ENCODE measurements around the gene PLA2G2C.
A peak's percentile ranks its signal among the peaks of the same experiment; 100 is the strongest.

The PLA2G2C gene

GRCh38 chr1:20154301-20154831 lies 32.0 kb downstream of the PLA2G2C start:
- H3K9ac ChIP-seq, result no peak overlapping the region
- no peak overlapping the region for H3K4me3 ChIP-seq (ENCODE audit: low read depth, low read length)
- no peak for TF ChIP-seq CTCF (IDR thresholded peaks at IDR 0.05)

GRCh38 chr1:20153000-20153418 lies 33.3 kb downstream of the PLA2G2C start:
- no peak overlapping the region for H3K4me2 ChIP-seq (ENCODE audit: low read length)
- H2AFZ ChIP-seq, result no peak overlapping the region
- H3K4me1 ChIP-seq, result no peaks in the 10 kb centered on the region
- no peak overlapping the region for H3K9ac ChIP-seq
- H3K36me3 ChIP-seq (ENCODE audit: control insufficient read depth, insufficient read depth, low read length), result no peaks in the 10 kb centered on the region
- no peak overlapping the region for H3K4me3 ChIP-seq (ENCODE audit: low read depth, low read length)
- no peaks in the 10 kb centered on the region for H3K9me3 ChIP-seq (ENCODE audit: control insufficient read depth, low read length)
- no peak for TF ChIP-seq CTCF (IDR thresholded peaks at IDR 0.05)
- H3K27me3 ChIP-seq (ENCODE audit: control insufficient read depth, insufficient read depth, low read length), result no peaks in the 10 kb centered on the region
- no peaks in the 10 kb centered on the region for H3K79me2 ChIP-seq
- H3K27ac ChIP-seq, result no peak overlapping the region

More at GRCh38 chr1:20154301-20154831, 32.0 kb downstream of the PLA2G2C start:
- Histone ChIP-seq H2AFZ (peak overlapping the region; percentile 22), H3K27ac (no peak overlapping the region), H3K27me3 (ENCODE audit: control insufficient read depth, insufficient read depth, low read length) (no peaks in the 10 kb centered on the region), H3K79me2 (no peaks in the 10 kb centered on the region), H3K4me1 (no peaks in the 10 kb centered on the region), H3K36me3 (ENCODE audit: control insufficient read depth, insufficient read depth, low read length) (no peaks in the 10 kb centered on the region), H3K4me2 (ENCODE audit: low read length) (no peak overlapping the region), H3K9me3 (ENCODE audit: control insufficient read depth, low read length) (no peaks in the 10 kb centered on the region)

- Histone ChIP-seq H3K27me3 (ENCODE audit: control insufficient read depth, insufficient read depth, low read length) (no peaks in the 10 kb centered on the region), H3K4me1 (no peaks in the 10 kb centered on the region), H3K9me3 (ENCODE audit: control insufficient read depth, low read length) (no peaks in the 10 kb centered on the region), H3K4me3 (ENCODE audit: low read depth, low read length) (no peak overlapping the region), H3K79me2 (no peaks in the 10 kb centered on the region), H3K27ac (no peak overlapping the region), H2AFZ (peak overlapping the region; percentile 60), H3K9ac (no peak overlapping the region), H3K36me3 (ENCODE audit: control insufficient read depth, insufficient read depth, low read length) (no peaks in the 10 kb centered on the region), H3K4me2 (ENCODE audit: low read length) (no peak overlapping the region)
- no peak for TF ChIP-seq CTCF (IDR thresholded peaks at IDR 0.05)
Observed at GRCh38 chr1:20152599-20152930, 33.8 kb downstream of the PLA2G2C start.

- Histone ChIP-seq H3K9me3 (ENCODE audit: control insufficient read depth, low read length) (no peaks in the 10 kb centered on the region), H3K27ac (no peak overlapping the region), H3K4me1 (no peaks in the 10 kb centered on the region), H3K9ac (no peak overlapping the region), H3K27me3 (ENCODE audit: control insufficient read depth, insufficient read depth, low read length) (no peaks in the 10 kb centered on the region), H3K4me3 (ENCODE audit: low read depth, low read length) (peak overlapping the region; percentile 48), H3K79me2 (no peaks in the 10 kb centered on the region), H3K4me2 (ENCODE audit: low read length) (peak overlapping the region; percentile 57), H3K36me3 (ENCODE audit: control insufficient read depth, insufficient read depth, low read length) (no peaks in the 10 kb centered on the region), H2AFZ (peak overlapping the region; percentile 60)
- peak; percentile 78 for TF ChIP-seq CTCF (IDR thresholded peaks at IDR 0.05)
Observed at GRCh38 chr1:20151906-20152598, 34.3 kb downstream of the PLA2G2C start.

GRCh38 chr1:20150969-20151368 lies 35.3 kb downstream of the PLA2G2C start:
- no peaks in the 10 kb centered on the region for H3K4me1 ChIP-seq
- no peaks in the 10 kb centered on the region for H3K79me2 ChIP-seq
- H3K36me3 ChIP-seq (ENCODE audit: control insufficient read depth, insufficient read depth, low read length), result no peaks in the 10 kb centered on the region
- no peaks in the 10 kb centered on the region for H3K27me3 ChIP-seq (ENCODE audit: control insufficient read depth, insufficient read depth, low read length)
- H3K9me3 ChIP-seq (ENCODE audit: control insufficient read depth, low read length), result no peaks in the 10 kb centered on the region
- no peak overlapping the region for H3K9ac ChIP-seq
- H2AFZ ChIP-seq, result no peak overlapping the region
- H3K4me3 ChIP-seq (ENCODE audit: low read depth, low read length), result no peak overlapping the region
- H3K27ac ChIP-seq, result no peak overlapping the region
- H3K4me2 ChIP-seq (ENCODE audit: low read length), result no peak overlapping the region
- TF ChIP-seq CTCF (IDR thresholded peaks at IDR 0.05), result no peak
